Adipose tissue (tissue), 3 donors: ENCODE results near the gene ST6GALNAC4. TPM values are rescaled to one million over a fixed set of nuclear protein-coding genes. Genes with fewer than 3 reads are reported as not detected.
"Not testable (repeated sequence)": the region's sequence is repeated elsewhere in the genome, so short reads cannot be mapped to it uniquely, and the experiment has no call there.

Source experiments
- H3K27ac ChIP-seq: one replicate; pipeline ENCODE4 v1.5.1; 2013; ENCODE audit warnings: low read depth, low read length
- WGBS, 3 donors: extraction: QIAGEN DNeasy Blood & Tissue Kit; methylation state at CpG; one replicate each; pipeline ENCODE4 v1.1.7; 2013; 5-methylcytosine and 5-hydroxymethylcytosine counted together
- polyA plus RNA-seq, 3 donors: library from polyadenylated mRNA; stranded (reverse); fragments of 200-250 nt; gene quantifications; one replicate each; pipeline ENCODE4 v1.2.3, GENCODE V29; 2013
- donor health status: healthy with polysubstance abuse.
- donor health status: Bipolar disorder and iron deficiency.
- donor health status: healthy.

The ST6GALNAC4 gene
- polyA plus RNA-seq, 3 donors = 20.4 to 41.4 (median 25.9) TPM

GRCh38 chr9:127880143-127880542 is 36.7 kb downstream of the ST6GALNAC4 start:
- 74 to 82% (median 74%) methylated on average over 8 of the region's 8 CpGs for WGBS, 3 donors
- H3K27ac ChIP-seq = no peak overlapping the region

GRCh38 chr9:127878652-127879390 is 38.0 kb downstream of the ST6GALNAC4 start:
- WGBS, 3 donors = 68 to 70% (median 68%) methylated on average over 8 of the region's 8 CpGs
- H3K27ac ChIP-seq = no peak overlapping the region

- 38 to 56% (median 52%) methylated on average over 18 of the region's 18 CpGs for WGBS, 3 donors
- no peak overlapping the region for H3K27ac ChIP-seq
Measured at GRCh38 chr9:127878001-127878651, 38.7 kb downstream of the ST6GALNAC4 start.

- no peak within 1 kb of the TSS for H3K27ac ChIP-seq
- 1 to 2% (median 2%) methylated on average over 33 to 44 of the region's 44 CpGs for WGBS, 3 donors
Measured at GRCh38 chr9:127877566-127877998, 39.3 kb downstream of the ST6GALNAC4 start, which contains the start of gene AK1. TSS of gene AK1 (minus strand) at chr9:127877675. CDS start at chr9:127874617, 3,058 bp downstream.

DNA sequence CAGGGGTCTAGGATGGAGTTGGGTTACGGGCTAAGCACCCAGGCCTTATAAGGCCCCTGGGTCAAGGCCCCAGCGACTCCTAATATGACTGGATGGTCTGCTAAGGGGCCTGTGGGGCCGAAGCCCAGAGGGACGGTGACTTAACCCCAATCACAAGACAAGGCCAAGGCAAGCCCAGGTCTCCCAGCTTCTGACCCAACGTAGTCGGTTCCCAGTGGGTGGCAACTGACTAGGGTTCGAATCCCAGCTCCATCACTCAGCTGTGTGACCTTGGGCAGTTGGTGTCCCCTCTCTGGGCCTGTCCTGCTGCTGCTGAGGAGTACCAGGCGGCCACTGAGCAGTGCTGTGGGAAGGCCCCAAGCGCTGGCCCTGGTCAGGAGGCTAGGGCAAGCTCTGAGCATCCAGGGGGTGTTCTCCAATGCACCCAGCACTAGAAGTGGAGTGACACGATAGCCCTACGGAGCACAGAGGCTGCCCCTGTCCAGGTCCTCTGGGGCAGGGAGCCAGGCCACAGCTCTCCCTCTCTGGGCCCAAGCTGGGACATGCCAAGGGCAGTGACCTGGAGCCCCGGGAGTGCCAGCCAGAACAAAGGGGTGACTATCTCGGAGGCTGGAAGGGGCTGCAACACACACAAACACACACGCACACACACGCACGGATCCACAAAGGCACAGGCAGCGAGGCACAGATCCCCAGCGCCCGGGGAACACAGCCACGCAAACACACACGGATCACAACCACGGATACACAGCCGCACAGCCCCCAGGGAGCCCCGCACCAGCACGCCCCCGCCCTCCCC is 39.9 kb downstream of the ST6GALNAC4 start:
- 26 to 35% (median 33%) methylated on average over 25 to 26 of the region's 26 CpGs for WGBS, 3 donors

GRCh38 chr9:127876026-127876763 is 40.6 kb downstream of the ST6GALNAC4 start:
- WGBS, 3 donors = 75 to 81% (median 80%) methylated on average over 14 of the region's 14 CpGs
- H3K27ac ChIP-seq = no peak overlapping the region

More for the DNA sequence above, 39.9 kb downstream of the ST6GALNAC4 start:
- no peak overlapping the region for H3K27ac ChIP-seq

- no peak overlapping the region for H3K27ac ChIP-seq
- WGBS, 3 donors = 74 to 81% (median 77%) methylated on average over 9 to 10 of the region's 10 CpGs
Measured at GRCh38 chr9:127875306-127875966, 41.4 kb downstream of the ST6GALNAC4 start.

- no peak overlapping the region for H3K27ac ChIP-seq
- 76 to 82% (median 77%) methylated on average over 19 of the region's 19 CpGs for WGBS, 3 donors
Measured at GRCh38 chr9:127874301-127875221, 42.3 kb downstream of the ST6GALNAC4 start.

DNA sequence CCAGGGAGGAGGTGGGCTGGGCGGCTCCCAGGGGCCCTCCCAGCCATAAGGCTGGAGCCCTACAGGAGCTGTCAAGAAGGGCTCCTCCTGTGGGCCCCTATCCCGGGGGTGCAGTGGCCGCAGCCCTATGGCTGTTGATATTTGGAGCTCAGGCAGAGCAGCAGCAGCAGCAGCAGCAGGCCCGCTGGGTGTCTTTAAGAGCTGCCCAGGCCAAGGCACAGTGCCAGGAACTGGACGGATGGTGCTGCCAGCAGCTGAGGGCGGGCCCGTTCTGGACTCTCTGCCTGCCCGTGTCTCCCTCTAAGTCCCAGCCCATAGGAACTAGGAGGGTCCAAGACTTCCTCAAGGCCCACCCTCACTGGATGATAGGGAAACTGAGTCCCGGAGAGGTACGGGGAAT is 43.0 kb downstream of the ST6GALNAC4 start:
- 28 to 49% (median 49%) methylated on average over 9 to 10 of the region's 10 CpGs for WGBS, 3 donors
- no peak overlapping the region for H3K27ac ChIP-seq

GRCh38 chr9:127873223-127873691 is 43.6 kb downstream of the ST6GALNAC4 start:
- no peak overlapping the region for H3K27ac ChIP-seq
- WGBS, 3 donors = 76 to 83% (median 82%) methylated on average over 19 of the region's 19 CpGs

GRCh38 chr9:127872369-127873222 is 44.2 kb downstream of the ST6GALNAC4 start:
- WGBS, 3 donors = 94 to 95% (median 95%) methylated on average over 19 to 20 of the region's 20 CpGs
- no peak overlapping the region for H3K27ac ChIP-seq

DNA sequence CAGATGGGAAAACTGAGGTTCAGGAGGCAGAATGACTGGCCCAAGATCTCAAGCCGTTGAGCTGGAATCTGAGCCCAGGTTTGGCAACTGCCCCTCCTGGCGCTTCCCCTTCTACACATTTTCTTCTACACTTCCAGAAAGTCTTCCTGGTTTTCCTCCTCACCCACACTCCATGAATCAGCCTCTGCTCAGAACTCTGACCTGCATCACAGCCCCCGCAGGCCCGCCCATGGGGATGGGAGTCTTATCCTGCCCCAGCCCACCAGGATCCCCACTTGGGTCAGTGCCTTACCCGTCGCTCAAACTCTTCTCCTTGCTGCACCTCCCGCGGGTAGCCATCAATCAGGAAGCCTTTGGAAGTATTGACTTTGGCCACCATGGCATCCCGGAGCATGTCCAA is 45.3 kb downstream of the ST6GALNAC4 start:
- WGBS, 3 donors = 83 to 89% (median 87%) methylated on average over 9 of the region's 9 CpGs
- H3K27ac ChIP-seq = no peak overlapping the region

GRCh38 chr9:127870887-127871286 is 46.0 kb downstream of the ST6GALNAC4 start:
- H3K27ac ChIP-seq = no peak overlapping the region
- WGBS, 3 donors = 83 to 87% (median 84%) methylated on average over 12 of the region's 12 CpGs

GRCh38 chr9:127870153-127870491 is 46.7 kb downstream of the ST6GALNAC4 start:
- WGBS, 3 donors = 63 to 83% (median 79%) methylated on average over 8 to 9 of the region's 9 CpGs
- not testable (repeated sequence) for H3K27ac ChIP-seq

DNA sequence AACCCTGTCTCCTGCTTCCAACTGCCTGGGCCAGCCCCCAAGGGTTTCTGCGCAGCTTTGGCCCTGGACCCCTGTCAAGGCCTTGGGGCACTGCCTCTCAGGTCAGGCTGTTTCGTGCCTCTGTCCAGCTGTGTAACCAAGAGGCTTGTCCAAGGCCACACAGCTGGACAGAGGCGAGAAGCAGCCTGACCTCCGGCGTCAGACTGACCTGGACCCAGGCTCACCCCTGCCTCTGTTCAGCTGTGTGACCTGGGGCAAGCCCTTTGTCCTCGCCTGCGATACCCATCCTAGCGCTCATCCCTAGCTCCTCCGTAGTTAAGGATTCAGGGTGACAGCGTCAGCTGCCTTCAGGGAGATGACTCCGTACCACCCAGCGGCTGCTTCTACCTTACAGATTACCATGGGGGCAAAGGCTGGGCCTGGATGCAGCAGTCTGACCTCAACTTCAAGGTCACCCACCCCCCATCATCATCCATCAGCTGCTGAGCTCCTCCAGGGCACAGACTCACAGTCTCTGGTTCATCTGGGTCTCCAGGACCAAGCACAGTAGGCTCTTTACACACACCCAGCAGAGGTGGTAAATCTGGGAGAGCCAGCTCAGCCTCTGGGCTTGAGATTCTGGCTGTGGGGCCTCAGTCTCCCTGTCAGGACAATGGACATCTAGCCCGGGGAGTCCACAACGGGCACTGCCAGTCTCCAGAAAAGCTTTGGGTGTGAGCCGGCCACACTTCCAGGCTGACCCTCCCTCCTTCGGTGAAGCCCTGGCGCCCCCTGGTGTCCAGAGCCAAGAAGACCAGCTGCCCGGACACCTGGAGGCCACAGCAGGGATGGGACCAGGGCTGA is 47.3 kb downstream of the ST6GALNAC4 start:
- WGBS, 3 donors = 64 to 67% (median 65%) methylated on average over 18 of the region's 18 CpGs

More for the DNA sequence above, 47.3 kb downstream of the ST6GALNAC4 start:
- H3K27ac ChIP-seq = no peak overlapping the region
